Neural crest cell (in vitro differentiated cells): Measurements from ENCODE around the gene LAT. TPM values are rescaled to one million over a fixed set of nuclear protein-coding genes. Genes with fewer than 3 reads are reported as not detected.
A peak's percentile ranks its signal among the peaks of the same experiment; 100 is the strongest.

Experiments used
- DNase-seq: peaks from one replicate; pipeline ENCODE4 v3.0.0; 2021; ENCODE audit warnings: low read depth, mixed read lengths, low spot score
- H3K27ac Mint-ChIP-seq: one replicate; pipeline ENCODE4 v1.8.0; 2021; ENCODE audit warnings: mild to moderate bottlenecking, mixed read lengths; ENCODE audit not compliant: unreplicated experiment
- H3K27me3 Mint-ChIP-seq: 2 replicates; pipeline ENCODE4 v1.8.0; 2021; ENCODE audit warnings: low read depth, mild to moderate bottlenecking, mixed read lengths
- H3K36me3 Mint-ChIP-seq: 2 replicates; pipeline ENCODE4 v1.8.0; 2021; ENCODE audit warnings: low read depth, mild to moderate bottlenecking, mixed read lengths
- H3K4me1 Mint-ChIP-seq: 2 replicates; pipeline ENCODE4 v1.8.0; 2021; ENCODE audit warnings: mixed read lengths
- H3K4me3 Mint-ChIP-seq: one replicate; pipeline ENCODE4 v1.8.0; 2021; ENCODE audit warnings: mild to moderate bottlenecking, mixed read lengths
- H3K9me3 Mint-ChIP-seq: 2 replicates; pipeline ENCODE4 v1.8.0; 2021; ENCODE audit warnings: mixed read lengths
- CTCF ChIP-seq: fragments of 200-600 bp; sonication (generic); conservative IDR thresholded peaks from 2 replicates; pipeline ENCODE4 v1.5.0; 2021; ENCODE audit warnings: antibody characterized with exemption, mild to moderate bottlenecking
- total RNA-seq: library from RNA; stranded (reverse); gene quantifications from 2 replicates; pipeline ENCODE4 v1.2.1, GENCODE V29; 2021

The LAT gene
- total RNA-seq, 1 donor from 2014 or later, result 4.9 TPM

GRCh38 chr16:28980929-28981328, 3.9 kb upstream of the LAT start:
- no peaks in the 10 kb centered on the region for H3K27me3 Mint-ChIP-seq
- H3K4me1 Mint-ChIP-seq, result no peaks in the 10 kb centered on the region
- TF ChIP-seq CTCF, result no peak
- no peak overlapping the region for H3K27ac Mint-ChIP-seq
- H3K36me3 Mint-ChIP-seq, result peaks cover 10% of the 10 kb centered on the region
- DNase-seq, result no peak
- H3K4me3 Mint-ChIP-seq, result no peak overlapping the region
- no peaks in the 10 kb centered on the region for H3K9me3 Mint-ChIP-seq

DNA sequence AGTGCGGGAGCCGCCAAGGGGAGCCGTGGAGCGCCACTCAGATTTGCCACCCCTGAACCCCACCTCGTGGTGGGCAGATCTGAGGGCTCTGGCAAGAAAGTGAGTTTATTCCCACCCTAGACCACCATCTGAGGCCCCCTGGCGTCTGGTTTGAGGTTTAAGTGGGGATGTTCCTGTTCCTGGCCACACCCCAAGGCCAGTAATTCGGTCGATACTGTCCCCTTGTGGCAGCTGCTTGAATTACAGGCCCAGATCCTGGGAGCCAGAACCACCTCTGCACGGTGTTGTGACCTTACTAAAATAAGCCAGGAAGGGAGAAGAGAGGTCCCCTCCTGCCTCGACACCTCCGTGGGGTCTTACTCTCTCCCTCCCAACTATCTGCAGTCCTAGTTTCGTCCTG, 3.3 kb upstream of the LAT start:
- peaks cover 10% of the 10 kb centered on the region for H3K36me3 Mint-ChIP-seq

GRCh38 chr16:28982418-28982817, 2.4 kb upstream of the LAT start:
- Mint-ChIP-seq H3K36me3 (peaks cover 14% of the 10 kb centered on the region), H3K27me3 (no peaks in the 10 kb centered on the region), H3K4me1 (no peaks in the 10 kb centered on the region), H3K4me3 (no peak overlapping the region), H3K9me3 (no peaks in the 10 kb centered on the region), H3K27ac (no peak overlapping the region)
- TF ChIP-seq CTCF, result no peak
- DNase-seq, result no peak

More for the DNA sequence above, 3.3 kb upstream of the LAT start:
- Mint-ChIP-seq H3K27me3 (no peaks in the 10 kb centered on the region), H3K27ac (no peak overlapping the region), H3K9me3 (no peaks in the 10 kb centered on the region), H3K4me1 (no peaks in the 10 kb centered on the region), H3K4me3 (no peak overlapping the region)
- peak; percentile 37 for DNase-seq
- peak; percentile 65 for TF ChIP-seq CTCF

DNA sequence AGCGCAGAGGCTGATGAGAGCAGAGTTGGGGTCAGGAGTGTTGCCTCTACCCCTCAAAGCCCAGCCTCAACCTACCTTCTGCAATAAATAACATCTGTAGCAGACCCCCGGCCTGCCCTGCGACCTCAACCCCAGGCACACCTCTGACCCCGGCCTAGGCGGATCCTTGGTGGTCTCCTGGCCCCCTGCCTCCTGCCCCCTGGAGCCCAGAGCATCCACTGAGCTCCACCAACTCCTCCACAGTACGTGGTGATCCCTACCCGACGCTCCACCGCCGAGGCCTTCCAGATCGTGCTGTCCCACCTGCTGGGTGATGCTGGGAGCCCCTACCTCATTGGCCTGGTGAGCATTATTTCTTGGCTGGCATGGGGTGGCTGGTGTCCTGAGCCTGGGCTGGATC, 1.9 kb upstream of the LAT start:
- no peak for DNase-seq
- H3K4me1 Mint-ChIP-seq, result no peaks in the 10 kb centered on the region
- no peaks in the 10 kb centered on the region for H3K9me3 Mint-ChIP-seq
- H3K4me3 Mint-ChIP-seq, result no peak overlapping the region
- TF ChIP-seq CTCF, result no peak
- H3K27me3 Mint-ChIP-seq, result no peaks in the 10 kb centered on the region
- peaks cover 15% of the 10 kb centered on the region for H3K36me3 Mint-ChIP-seq
- no peak overlapping the region for H3K27ac Mint-ChIP-seq

- Mint-ChIP-seq H3K27me3 (no peaks in the 10 kb centered on the region), H3K9me3 (no peaks in the 10 kb centered on the region), H3K4me3 (no peak overlapping the region), H3K36me3 (peaks cover 15% of the 10 kb centered on the region), H3K4me1 (no peaks in the 10 kb centered on the region), H3K27ac (no peak overlapping the region)
- DNase-seq, result no peak
- TF ChIP-seq CTCF, result no peak
Measured at GRCh38 chr16:28983644-28984043, 1.2 kb upstream of the LAT start.

- TF ChIP-seq CTCF, result no peak
- H3K9me3 Mint-ChIP-seq, result no peaks in the 10 kb centered on the region
- H3K4me1 Mint-ChIP-seq, result no peaks in the 10 kb centered on the region
- no peak overlapping the region for H3K27ac Mint-ChIP-seq
- H3K36me3 Mint-ChIP-seq, result peaks cover 15% of the 10 kb centered on the region
- no peak for DNase-seq
- no peaks in the 10 kb centered on the region for H3K27me3 Mint-ChIP-seq
- H3K4me3 Mint-ChIP-seq, result no peak overlapping the region
Measured at GRCh38 chr16:28984091-28984490, 761 bp upstream of the LAT start.
